ENCODE results near the gene ASPM. TPM values are rescaled to one million over a fixed set of nuclear protein-coding genes. Genes with fewer than 3 reads are reported as not detected.
A peak's percentile ranks its signal among the peaks of the same experiment; 100 is the strongest.

Gene ASPM
- total RNA-seq, 4 donors from 2014 or later: under 0.01 to 38.0 (median 0.12) TPM; not detected in 1

GRCh38 chr1:197182716-197183115 lies 36.2 kb upstream of the ASPM start:
- Histone ChIP-seq H3K27me3 (no peaks in the 10 kb centered on the region), H3K36me3 (no peaks in the 10 kb centered on the region), H3K4me3 (no peak overlapping the region), H3K9me3 (no peaks in the 10 kb centered on the region), H3K27ac (no peak overlapping the region), H3K4me1 (no peaks in the 10 kb centered on the region)
- intact Hi-C loops (cut with DNase I; ENCODE audit: low total_unique reads): no loop called here
- no peak for TF ChIP-seq POLR2A (IDR thresholded peaks at IDR 0.05)
- DNase-seq: no peak

- no peak overlapping the region for H3K4me3 ChIP-seq
- no peak overlapping the region for H3K27ac ChIP-seq
- TF ChIP-seq CTCF (IDR thresholded peaks at IDR 0.05) (no peak), POLR2A (IDR thresholded peaks at IDR 0.05) (no peak)
- intact Hi-C loops (cut with DNase I; ENCODE audit: low total_unique reads): no loop called here
- no peaks in the 10 kb centered on the region for H3K36me3 ChIP-seq
- no peaks in the 10 kb centered on the region for H3K9me3 ChIP-seq
- H3K4me1 ChIP-seq: no peaks in the 10 kb centered on the region
- H3K27me3 ChIP-seq: no peaks in the 10 kb centered on the region
- no peak for DNase-seq
Observed at GRCh38 chr1:197181982-197182381, 35.5 kb upstream of the ASPM start.

GRCh38 chr1:197180252-197180878 lies 33.9 kb upstream of the ASPM start:
- Histone ChIP-seq H3K27ac (no peak overlapping the region), H3K4me1 (no peaks in the 10 kb centered on the region), H3K9me3 (no peaks in the 10 kb centered on the region), H3K27me3 (no peaks in the 10 kb centered on the region), H3K36me3 (no peaks in the 10 kb centered on the region), H3K4me3 (no peak overlapping the region)
- DNase-seq: no peak
- TF ChIP-seq POLR2A (IDR thresholded peaks at IDR 0.05): no peak
- TF ChIP-seq CTCF (IDR thresholded peaks at IDR 0.05): peak; percentile 43 to 52 (median 50)
- intact Hi-C loops (cut with DNase I; ENCODE audit: low total_unique reads): no loop called here

- no peaks in the 10 kb centered on the region for H3K36me3 ChIP-seq
- intact Hi-C loops (cut with DNase I; ENCODE audit: low total_unique reads): no loop called here
Observed at GRCh38 chr1:197178998-197179397, 32.5 kb upstream of the ASPM start.

GRCh38 chr1:197174818-197175217 lies 28.3 kb upstream of the ASPM start:
- no peaks in the 10 kb centered on the region for H3K9me3 ChIP-seq
- intact Hi-C loops (cut with DNase I; ENCODE audit: low total_unique reads): no loop called here
- H3K27me3 ChIP-seq: no peaks in the 10 kb centered on the region
- DNase-seq: no peak
- no peaks in the 10 kb centered on the region for H3K36me3 ChIP-seq
- no peak overlapping the region for H3K4me3 ChIP-seq
- H3K4me1 ChIP-seq: no peaks in the 10 kb centered on the region
- H3K27ac ChIP-seq: no peak overlapping the region
- TF ChIP-seq CTCF (IDR thresholded peaks at IDR 0.05) (no peak), POLR2A (IDR thresholded peaks at IDR 0.05) (no peak)

More at GRCh38 chr1:197178998-197179397, 32.5 kb upstream of the ASPM start:
- H3K4me3 ChIP-seq: no peak overlapping the region
- DNase-seq: no peak
- TF ChIP-seq CTCF (IDR thresholded peaks at IDR 0.05): no peak
- no peak for TF ChIP-seq POLR2A (IDR thresholded peaks at IDR 0.05)
- no peaks in the 10 kb centered on the region for H3K27me3 ChIP-seq
- no peaks in the 10 kb centered on the region for H3K4me1 ChIP-seq
- H3K9me3 ChIP-seq: no peaks in the 10 kb centered on the region
- no peak overlapping the region for H3K27ac ChIP-seq
